Gastroesophageal sphincter (tissue), 4 donors: ENCODE measurements around the gene TMEM150B. TPM values are rescaled to one million over a fixed set of nuclear protein-coding genes. Genes with fewer than 3 reads are reported as not detected.

Source experiments
- ATAC-seq: fragments of 150-250 bp; one replicate; pipeline ENCODE4 v1.9.1; 2016; ENCODE audit warnings: mild to moderate bottlenecking, moderate library complexity
- H3K27ac ChIP-seq, 4 donors: fragments of 200-600 bp; sonication (generic) in 3 of 4; 1 replicate in 3 of 4; 2 replicates in 1 of 4; pipeline ENCODE4 v1.5.1; 2016 to 2019
- H3K27me3 ChIP-seq: fragments of 200-600 bp; sonication (generic); one replicate; pipeline ENCODE4 v1.5.1; 2019
- H3K36me3 ChIP-seq, 2 donors: fragments of 200-600 bp; sonication (generic); one replicate each; pipeline ENCODE4 v1.5.1; 2019; ENCODE audit warnings: control low read depth in 1 of 2
- H3K4me1 ChIP-seq, 3 donors: fragments of 200-600 bp; sonication (generic); 1 replicate in 2 of 3; 2 replicates in 1 of 3; pipeline ENCODE4 v1.5.1; 2016 to 2019; ENCODE audit warnings: control low read depth in 2 of 3
- H3K4me3 ChIP-seq, 2 donors: fragments of 200-600 bp; sonication (generic); one replicate each; pipeline ENCODE4 v1.5.1; 2019; ENCODE audit warnings: mild to moderate bottlenecking in 1 of 2, moderate library complexity in 1 of 2
- H3K9me3 ChIP-seq, 3 donors: fragments of 200-600 bp; sonication (generic); one replicate each; pipeline ENCODE4 v1.5.1; 2017 to 2019; ENCODE audit warnings: control low read depth in 2 of 3
- CTCF ChIP-seq, 4 experiments: fragments of 200-600 bp in 2 of 4; fragments of 450-650 bp in 2 of 4; sonication (generic) in 1 of 4; IDR thresholded peaks; one replicate each; pipeline ENCODE4 v1.5.1; 2017 to 2019; ENCODE audit warnings: antibody characterized with exemption in 4 of 4, mild to moderate bottlenecking in 2 of 4, moderate library complexity in 2 of 4
- EP300 ChIP-seq: sonication (generic); formaldehyde crosslinking; IDR thresholded peaks from one replicate; pipeline ENCODE4 v1.6.1; 2017; ENCODE audit warnings: antibody characterized with exemption, mild to moderate bottlenecking
- POLR2A ChIP-seq, 2 donors: fragments of 450-650 bp; IDR thresholded peaks; one replicate each; pipeline ENCODE4 v1.6.1; 2017; ENCODE audit warnings: antibody characterized with exemption in 2 of 2, mild to moderate bottlenecking in 2 of 2, moderate library complexity in 1 of 2
- POLR2AphosphoS5 ChIP-seq: sonication (generic); formaldehyde crosslinking; IDR thresholded peaks from one replicate; pipeline ENCODE4 v1.6.1; 2017; ENCODE audit warnings: antibody characterized with exemption
- WGBS, 2 donors: methylation state at CpG; one replicate each; pipeline ENCODE4 v1.1.5; 2018; ENCODE audit warnings: low coverage in 1 of 2; 5-methylcytosine and 5-hydroxymethylcytosine counted together
- total RNA-seq, 4 donors: library from RNA; depleted of rRNA; stranded (reverse); fragments of >200 nt; gene quantifications; one replicate each; pipeline ENCODE4 v1.1.0, GENCODE V29; 2016

Gene TMEM150B
- total RNA-seq, 4 donors from 2014 or later, result 2.2 to 12.4 (median 3.3) TPM; not detected in 1

- no peak for ATAC-seq
- whole genome bisulfite sequencing, 2 donors, result 55 to 71% methylated on average over 5 of the region's 9 CpGs
- Histone ChIP-seq H3K4me1 (peaks cover 0 to 5% (median 0%) of the 10 kb centered on the region in 3 donors), H3K9me3 (no peaks in the 10 kb centered on the region), H3K36me3 (no peaks in the 10 kb centered on the region), H3K27me3 (peaks cover 35% of the 10 kb centered on the region), H3K4me3 (no peak overlapping the region), H3K27ac (no peak overlapping the region)
- TF ChIP-seq EP300, result no peak
- TF ChIP-seq POLR2AphosphoS5, result no peak
- no peak for TF ChIP-seq POLR2A (IDR thresholded peaks at IDR 0.05)
These were observed 3.5 kb downstream of the TMEM150B start for GRCh38 chr19:55321466-55322137.

- 82% methylated on average over 3 of the region's 8 CpGs; no CpG with 5 or more reads in 1 of the 2 donors for WGBS, 2 donors
- H3K27me3 ChIP-seq, result peaks cover 35% of the 10 kb centered on the region
- no peaks in the 10 kb centered on the region for H3K36me3 ChIP-seq
- peaks cover 0 to 5% (median 0%) of the 10 kb centered on the region in 3 donors for H3K4me1 ChIP-seq
- H3K9me3 ChIP-seq, result no peaks in the 10 kb centered on the region
- no peak overlapping the region for H3K4me3 ChIP-seq
- ATAC-seq, result no peak
- TF ChIP-seq EP300, result no peak
- TF ChIP-seq POLR2AphosphoS5, result no peak
- TF ChIP-seq POLR2A (IDR thresholded peaks at IDR 0.05), result no peak
- no peak for TF ChIP-seq CTCF (IDR thresholded peaks at IDR 0.05)
- no peak overlapping the region for H3K27ac ChIP-seq
These were observed 4.2 kb downstream of the TMEM150B start for GRCh38 chr19:55320844-55321419.

GRCh38 chr19:55319785-55320184, 5.4 kb downstream of the TMEM150B start:
- H3K27ac ChIP-seq, result no peak overlapping the region
- H3K27me3 ChIP-seq, result peaks cover 38% of the 10 kb centered on the region
- TF ChIP-seq POLR2AphosphoS5 (no peak), POLR2A (IDR thresholded peaks at IDR 0.05) (no peak), EP300 (no peak), CTCF (IDR thresholded peaks at IDR 0.05) (no peak)
- H3K4me1 ChIP-seq, result peaks cover 0 to 5% (median 0%) of the 10 kb centered on the region in 3 donors
- no peaks in the 10 kb centered on the region for H3K36me3 ChIP-seq
- H3K9me3 ChIP-seq, result no peaks in the 10 kb centered on the region
- no peak for ATAC-seq
- 23% methylated on average over 10 of the region's 21 CpGs; no CpG with 5 or more reads in 1 of the 2 donors for WGBS, 2 donors
- H3K4me3 ChIP-seq, result no peak overlapping the region

- H3K27ac ChIP-seq, result no peak overlapping the region
These were observed 8.5 kb downstream of the TMEM150B start for GRCh38 chr19:55316646-55317045.

More at GRCh38 chr19:55316646-55317045, 8.5 kb downstream of the TMEM150B start:
- no peaks in the 10 kb centered on the region for H3K9me3 ChIP-seq
- ATAC-seq, result no peak
- H3K27me3 ChIP-seq, result peaks cover 36% of the 10 kb centered on the region
- peaks cover 0 to 5% (median 0%) of the 10 kb centered on the region in 3 donors for H3K4me1 ChIP-seq
- H3K36me3 ChIP-seq, result no peaks in the 10 kb centered on the region
- WGBS, 2 donors, result 73% methylated on average over 6 of the region's 8 CpGs; no CpG with 5 or more reads in 1 of the 2 donors
- TF ChIP-seq CTCF (IDR thresholded peaks at IDR 0.05), result no peak
- no peak for TF ChIP-seq POLR2A (IDR thresholded peaks at IDR 0.05)
- TF ChIP-seq EP300, result no peak
- no peak for TF ChIP-seq POLR2AphosphoS5
- no peak overlapping the region for H3K4me3 ChIP-seq
